Parathyroid adenoma (tissue), 2 donors: Measurements from ENCODE around the gene GLI2.

Experiments used
- H2AFZ ChIP-seq: fragments of 300-600 bp; sonication (generic); one replicate; pipeline ENCODE4 v1.7.0; 2017; ENCODE audit warnings: antibody characterized with exemption, mild to moderate bottlenecking
- H3K27ac ChIP-seq: fragments of 300-600 bp; sonication (generic); one replicate; pipeline ENCODE4 v1.7.0; 2017
- H3K27me3 ChIP-seq: fragments of 300-600 bp; sonication (generic); one replicate; pipeline ENCODE4 v1.7.0; 2017; ENCODE audit warnings: low read length; ENCODE audit not compliant: control insufficient read depth, insufficient read depth
- H3K36me3 ChIP-seq: fragments of 300-600 bp; sonication (generic); one replicate; pipeline ENCODE4 v1.7.0; 2017; ENCODE audit warnings: low read length; ENCODE audit not compliant: control insufficient read depth, insufficient read depth
- H3K4me1 ChIP-seq: fragments of 300-600 bp; sonication (generic); one replicate; pipeline ENCODE4 v1.7.0; 2017; ENCODE audit warnings: control low read depth
- H3K4me2 ChIP-seq: fragments of 300-600 bp; sonication (generic); one replicate; pipeline ENCODE4 v1.7.0; 2017; ENCODE audit warnings: low read length
- H3K4me3 ChIP-seq: fragments of 300-600 bp; sonication (generic); one replicate; pipeline ENCODE4 v1.7.0; 2017; ENCODE audit warnings: low read depth, low read length
- H3K79me2 ChIP-seq: fragments of 300-600 bp; sonication (generic); one replicate; pipeline ENCODE4 v1.7.0; 2017; ENCODE audit warnings: control low read depth
- H3K9ac ChIP-seq: fragments of 300-600 bp; sonication (generic); one replicate; pipeline ENCODE4 v1.7.0; 2017; ENCODE audit warnings: mild to moderate bottlenecking
- H3K9me3 ChIP-seq: fragments of 300-600 bp; sonication (generic); one replicate; pipeline ENCODE4 v1.7.0; 2017; ENCODE audit warnings: low read length; ENCODE audit not compliant: control insufficient read depth
- CTCF ChIP-seq: fragments of 300-600 bp; sonication (generic); IDR thresholded peaks from one replicate; pipeline ENCODE4 v1.7.0; 2017; ENCODE audit warnings: antibody characterized with exemption, mild to moderate bottlenecking
- donor health status: primary hyperparathyroidism.

GLI2 gene

GRCh38 chr2:120691410-120691809 lies 44.3 kb upstream of the GLI2 start:
- Histone ChIP-seq H3K27me3 (no peaks in the 10 kb centered on the region), H3K9ac (no peak overlapping the region), H3K4me1 (no peaks in the 10 kb centered on the region), H3K9me3 (no peaks in the 10 kb centered on the region), H2AFZ (no peak overlapping the region), H3K36me3 (no peaks in the 10 kb centered on the region), H3K4me3 (no peak overlapping the region), H3K4me2 (no peak overlapping the region), H3K27ac (no peak overlapping the region), H3K79me2 (no peaks in the 10 kb centered on the region)
- TF ChIP-seq CTCF: no peak

GRCh38 chr2:120692691-120693090 lies 43.0 kb upstream of the GLI2 start:
- H3K36me3 ChIP-seq: no peaks in the 10 kb centered on the region
- no peaks in the 10 kb centered on the region for H3K4me1 ChIP-seq
- TF ChIP-seq CTCF: no peak
- H3K79me2 ChIP-seq: no peaks in the 10 kb centered on the region
- H3K27ac ChIP-seq: no peak overlapping the region
- H3K27me3 ChIP-seq: no peaks in the 10 kb centered on the region
- H3K9ac ChIP-seq: no peak overlapping the region
- no peak overlapping the region for H3K4me2 ChIP-seq
- no peaks in the 10 kb centered on the region for H3K9me3 ChIP-seq
- no peak overlapping the region for H2AFZ ChIP-seq
- no peak overlapping the region for H3K4me3 ChIP-seq

GRCh38 chr2:120693121-120693520 lies 42.5 kb upstream of the GLI2 start:
- Histone ChIP-seq H3K9ac (no peak overlapping the region), H2AFZ (no peak overlapping the region), H3K4me2 (no peak overlapping the region), H3K4me1 (no peaks in the 10 kb centered on the region), H3K79me2 (no peaks in the 10 kb centered on the region), H3K27me3 (no peaks in the 10 kb centered on the region), H3K4me3 (no peak overlapping the region), H3K27ac (no peak overlapping the region), H3K36me3 (no peaks in the 10 kb centered on the region), H3K9me3 (no peaks in the 10 kb centered on the region)
- TF ChIP-seq CTCF: no peak

- Histone ChIP-seq H3K36me3 (no peaks in the 10 kb centered on the region), H3K9ac (no peak overlapping the region), H3K4me1 (no peaks in the 10 kb centered on the region), H3K27ac (no peak overlapping the region), H3K9me3 (no peaks in the 10 kb centered on the region), H3K27me3 (no peaks in the 10 kb centered on the region), H3K4me3 (no peak overlapping the region), H2AFZ (no peak overlapping the region), H3K4me2 (no peak overlapping the region), H3K79me2 (no peaks in the 10 kb centered on the region)
- no peak for TF ChIP-seq CTCF
Measured at GRCh38 chr2:120694034-120694433, 41.6 kb upstream of the GLI2 start.

GRCh38 chr2:120697471-120697870 lies 38.2 kb upstream of the GLI2 start:
- Histone ChIP-seq H3K9ac (no peak overlapping the region), H3K79me2 (no peaks in the 10 kb centered on the region), H3K36me3 (no peaks in the 10 kb centered on the region), H3K27ac (no peak overlapping the region), H3K9me3 (no peaks in the 10 kb centered on the region), H3K27me3 (no peaks in the 10 kb centered on the region), H2AFZ (no peak overlapping the region), H3K4me3 (no peak overlapping the region), H3K4me2 (no peak overlapping the region), H3K4me1 (no peaks in the 10 kb centered on the region)
- TF ChIP-seq CTCF: no peak
